Ovary (tissue), 9 donors: ENCODE data around the gene PLXNA4. TPM values are rescaled to one million over a fixed set of nuclear protein-coding genes. Genes with fewer than 3 reads are reported as not detected.

Experiments
- DNase-seq, 5 donors: peaks; one replicate each; pipeline ENCODE4 v3.0.0-alpha.2; 2019 to 2020
- H3K27ac ChIP-seq, 2 donors: fragments of 200-600 bp; one replicate each; pipeline versions ENCODE4 v1.5.1 to v1.8.0; 2019 to 2022
- H3K27me3 ChIP-seq: fragments of 200-600 bp; one replicate; pipeline ENCODE4 v1.8.0; 2022
- H3K36me3 ChIP-seq: fragments of 200-600 bp; sonication (generic); one replicate; pipeline ENCODE4 v1.5.1; 2019
- H3K4me1 ChIP-seq: one replicate; pipeline ENCODE4 v1.8.1; 2013; ENCODE audit warnings: mild to moderate bottlenecking, moderate library complexity; ENCODE audit not compliant: insufficient read depth
- H3K4me3 ChIP-seq: fragments of 200-600 bp; sonication (generic); one replicate; pipeline ENCODE4 v1.5.1; 2017
- H3K9me3 ChIP-seq, 2 donors: fragments of 200-600 bp in 1 of 2; sonication (generic) in 1 of 2; one replicate each; pipeline versions ENCODE4 v1.5.1 to v1.8.1; 2013 to 2019; ENCODE audit warnings: mild to moderate bottlenecking in 1 of 2, moderate library complexity in 1 of 2
- EP300 ChIP-seq: sonication (generic); formaldehyde crosslinking; IDR thresholded peaks from one replicate; pipeline ENCODE4 v1.6.1; 2017; ENCODE audit warnings: antibody characterized with exemption
- POLR2A ChIP-seq: fragments of 450-650 bp; IDR thresholded peaks from one replicate; pipeline ENCODE4 v1.6.1; 2017; ENCODE audit warnings: antibody characterized with exemption, mild to moderate bottlenecking, moderate library complexity
- WGBS, 3 donors: extraction: QIAGEN DNeasy Blood & Tissue Kit in 1 of 3; methylation state at CpG; one replicate each; pipeline versions ENCODE4 v1.1.5 to v1.1.7; 2013 to 2017; 5-methylcytosine and 5-hydroxymethylcytosine counted together
- intact Hi-C, 4 donors: fragments of 100-400 bp; cut with DNase I; formaldehyde crosslinking; loops; one replicate each; pipeline versions ENCODE4 v1.11.0 to v1.15.1; 2022 to 2023
- polyA plus RNA-seq, 2 donors: library from polyadenylated mRNA; stranded (reverse); fragments of 200-250 nt in 1 of 2; fragments of 350-450 nt in 1 of 2; fragmentation: Illumina TruSeq in 1 of 2; extraction: RNeasy Lipid Tissue Mini Kit (QIAGEN cat#74804) in 1 of 2; gene quantifications; one replicate each; pipeline ENCODE4 v1.2.3, GENCODE V29; 2013 to 2014
- total RNA-seq, 7 donors: library from RNA; depleted of rRNA in 2 of 7; stranded (reverse); fragments of >200 nt in 2 of 7; fragmentation: NEBNext Ultra II Directional in 3 of 7; extraction: Animal tissue kit (Norgen Biotek cat#: 25700) in 3 of 7; gene quantifications; one replicate each; pipeline versions ENCODE4 v1.1.0 to v1.2.4, GENCODE V29; 2016 to 2023
- TF ChIP-seq, protein P1 (sequence below), 3 donors: fragments of 450-650 bp in 2 of 3; fragments of 200-600 bp in 1 of 3; IDR thresholded peaks; one replicate each; pipeline versions ENCODE4 v1.5.1 to v1.8.0; 2016 to 2022; ENCODE audit warnings: antibody characterized with exemption in 3 of 3, mild to moderate bottlenecking in 1 of 3
- donor health status: DM: no; HTN: no; CAD: no; lungs with moderate emphysema.
- donor health status: DM: no; HTN: no; CAD: no.
- donor health status: Bipolar disorder and iron deficiency.
- donor health status: DM: yes; HTN: yes; CAD: no.
- donor health status: DM: no; HTN: no; CAD: no.
- donor health status: DM: yes; HTN: yes; CAD: no.

The PLXNA4 gene
- total and polyA plus RNA-seq, 9 donors: 5.1 to 39.9 (median 11.4) TPM

DNA sequence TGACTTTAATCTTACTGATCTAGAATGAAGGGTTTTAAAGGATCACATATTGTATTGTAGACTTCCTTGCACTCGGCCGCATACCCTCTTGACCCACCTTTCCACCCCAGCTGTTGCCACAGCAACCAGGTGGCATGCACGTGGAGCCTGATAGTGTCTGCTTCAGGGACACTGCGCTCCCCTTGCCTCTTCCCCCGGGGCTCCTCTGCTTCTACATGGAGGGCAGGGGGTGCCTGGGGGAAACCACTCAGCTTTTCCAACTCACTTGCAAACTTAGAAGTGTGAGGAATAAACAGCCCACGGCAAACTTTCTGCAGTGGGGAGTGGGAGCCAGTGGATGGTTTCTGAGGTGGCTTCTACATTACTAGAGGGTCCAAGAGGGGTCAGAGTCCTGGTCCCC, 458.6 kb downstream of the PLXNA4 start:
- Histone ChIP-seq H3K9me3 (no peaks in the 10 kb centered on the region), H3K36me3 (no peaks in the 10 kb centered on the region), H3K27ac (no peak overlapping the region), H3K27me3 (no peaks in the 10 kb centered on the region), H3K4me3 (no peak overlapping the region), H3K4me1 (peaks cover 2% of the 10 kb centered on the region)
- TF ChIP-seq EP300 (no peak), POLR2A (no peak)
- TF ChIP-seq, protein P1, sequence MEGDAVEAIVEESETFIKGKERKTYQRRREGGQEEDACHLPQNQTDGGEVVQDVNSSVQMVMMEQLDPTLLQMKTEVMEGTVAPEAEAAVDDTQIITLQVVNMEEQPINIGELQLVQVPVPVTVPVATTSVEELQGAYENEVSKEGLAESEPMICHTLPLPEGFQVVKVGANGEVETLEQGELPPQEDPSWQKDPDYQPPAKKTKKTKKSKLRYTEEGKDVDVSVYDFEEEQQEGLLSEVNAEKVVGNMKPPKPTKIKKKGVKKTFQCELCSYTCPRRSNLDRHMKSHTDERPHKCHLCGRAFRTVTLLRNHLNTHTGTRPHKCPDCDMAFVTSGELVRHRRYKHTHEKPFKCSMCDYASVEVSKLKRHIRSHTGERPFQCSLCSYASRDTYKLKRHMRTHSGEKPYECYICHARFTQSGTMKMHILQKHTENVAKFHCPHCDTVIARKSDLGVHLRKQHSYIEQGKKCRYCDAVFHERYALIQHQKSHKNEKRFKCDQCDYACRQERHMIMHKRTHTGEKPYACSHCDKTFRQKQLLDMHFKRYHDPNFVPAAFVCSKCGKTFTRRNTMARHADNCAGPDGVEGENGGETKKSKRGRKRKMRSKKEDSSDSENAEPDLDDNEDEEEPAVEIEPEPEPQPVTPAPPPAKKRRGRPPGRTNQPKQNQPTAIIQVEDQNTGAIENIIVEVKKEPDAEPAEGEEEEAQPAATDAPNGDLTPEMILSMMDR (IDR thresholded peaks at IDR 0.05): no peak
- no peak for DNase-seq
- intact Hi-C loops: no loop called here
- WGBS, 3 donors: 68 to 69% (median 68%) methylated on average over 6 of the region's 6 CpGs

DNA sequence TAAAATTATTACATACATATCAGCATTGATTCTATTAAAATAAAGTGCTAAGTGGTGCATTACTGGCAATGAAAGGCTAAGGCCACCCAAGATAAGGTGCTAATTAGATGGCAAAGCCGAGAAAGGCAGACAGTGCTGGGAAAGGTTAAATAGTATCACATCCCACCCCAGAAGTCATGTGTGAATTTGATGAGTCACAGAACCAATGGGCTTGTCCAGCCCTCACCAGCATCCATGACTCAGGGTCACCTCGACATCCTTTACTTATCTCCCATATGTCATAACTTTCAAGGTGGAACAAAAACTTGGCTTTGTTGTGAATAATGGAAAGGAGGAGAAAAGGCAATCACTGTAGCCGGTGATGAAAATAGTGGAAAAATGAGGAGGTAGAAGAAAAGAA, 459.1 kb downstream of the PLXNA4 start:
- no peaks in the 10 kb centered on the region for H3K9me3 ChIP-seq

DNA sequence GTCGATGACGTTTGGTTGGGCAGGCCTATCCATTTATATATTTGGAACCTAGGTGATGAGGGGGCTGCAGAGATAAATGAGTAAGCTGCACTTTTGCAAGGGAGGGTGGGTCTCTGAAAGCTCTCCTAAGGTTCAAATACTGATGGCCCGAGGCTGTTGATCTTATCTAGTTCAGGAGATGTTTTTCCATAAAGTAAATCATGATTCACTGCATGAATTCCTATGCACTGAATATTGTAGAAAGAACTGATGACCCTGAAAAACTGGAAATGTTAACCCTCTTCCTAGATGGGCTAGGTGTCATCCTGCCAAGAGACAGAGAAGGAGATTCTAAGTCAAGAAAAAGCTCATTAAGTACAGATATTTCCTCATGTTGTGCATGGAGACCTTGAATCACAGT, 459.9 kb downstream of the PLXNA4 start:
- Histone ChIP-seq H3K27me3 (no peaks in the 10 kb centered on the region), H3K4me3 (no peak overlapping the region), H3K27ac (no peak overlapping the region), H3K4me1 (peaks cover 2% of the 10 kb centered on the region), H3K36me3 (no peaks in the 10 kb centered on the region), H3K9me3 (no peaks in the 10 kb centered on the region)
- 35 to 49% (median 43%) methylated on average over 3 of the region's 3 CpGs for WGBS, 3 donors
- intact Hi-C loops: no loop called here
- no peak for DNase-seq
- TF ChIP-seq, protein P1 (IDR thresholded peaks at IDR 0.05): no peak
- TF ChIP-seq EP300 (no peak), POLR2A (no peak)

More for the DNA sequence above, 459.1 kb downstream of the PLXNA4 start:
- DNase-seq: no peak
- no peaks in the 10 kb centered on the region for H3K27me3 ChIP-seq
- no peak overlapping the region for H3K27ac ChIP-seq
- no peaks in the 10 kb centered on the region for H3K36me3 ChIP-seq
- 22 to 28% (median 24%) methylated on average over 3 of the region's 3 CpGs for WGBS, 3 donors
- peaks cover 2% of the 10 kb centered on the region for H3K4me1 ChIP-seq
- intact Hi-C loops: no loop called here
- TF ChIP-seq POLR2A (no peak), EP300 (no peak)
- TF ChIP-seq, protein P1 (IDR thresholded peaks at IDR 0.05): no peak
- no peak overlapping the region for H3K4me3 ChIP-seq

DNA sequence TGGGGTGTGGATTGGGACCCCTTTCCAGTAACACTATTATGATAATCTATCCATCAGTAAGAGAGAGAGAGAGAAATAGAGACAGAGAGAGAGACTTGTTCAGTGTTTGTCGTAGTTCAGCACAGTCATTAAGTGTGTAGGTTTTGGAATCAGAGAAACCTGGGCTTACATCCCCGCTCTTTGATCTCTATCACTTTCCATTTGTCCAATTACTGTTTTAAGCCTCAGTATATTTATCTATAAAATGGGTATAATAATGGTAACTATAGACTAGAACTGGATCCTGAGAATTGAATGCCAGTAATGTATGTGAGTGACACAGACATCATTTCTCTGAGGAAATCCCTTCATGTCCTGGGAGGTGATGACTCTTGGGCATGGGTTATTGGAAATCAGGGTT, 460.5 kb downstream of the PLXNA4 start:
- no peak for DNase-seq
- no peaks in the 10 kb centered on the region for H3K36me3 ChIP-seq
- TF ChIP-seq, protein P1 (IDR thresholded peaks at IDR 0.05): no peak
- TF ChIP-seq EP300 (no peak), POLR2A (no peak)
- no peak overlapping the region for H3K27ac ChIP-seq
- H3K4me1 ChIP-seq: peaks cover 2% of the 10 kb centered on the region
- H3K27me3 ChIP-seq: no peaks in the 10 kb centered on the region
- H3K9me3 ChIP-seq: no peaks in the 10 kb centered on the region
- WGBS, 3 donors: 98% methylated on average over 2 of the region's 2 CpGs
- intact Hi-C loops: no loop called here
- no peak overlapping the region for H3K4me3 ChIP-seq
